Stimulated activated CD4-positive, alpha-beta T cell treated with anti-CD3 and anti-CD28 coated beads, Interleukin-12 subunit alpha, Interleukin-12 subunit beta, amount 100 ng/mL, for 48 hours (primary cell): ENCODE measurements around the gene AMBRA1.

Source experiments
- DNase-seq, 3 donors: peaks; one replicate each; pipeline ENCODE4 v3.0.0-alpha.2; 2020; ENCODE audit warnings: low read depth in 2 of 3, low spot score in 1 of 3

Gene AMBRA1

GRCh38 chr11:46356924-46357482 lies 236.8 kb downstream of the AMBRA1 start:
- no peak for DNase-seq

DNA sequence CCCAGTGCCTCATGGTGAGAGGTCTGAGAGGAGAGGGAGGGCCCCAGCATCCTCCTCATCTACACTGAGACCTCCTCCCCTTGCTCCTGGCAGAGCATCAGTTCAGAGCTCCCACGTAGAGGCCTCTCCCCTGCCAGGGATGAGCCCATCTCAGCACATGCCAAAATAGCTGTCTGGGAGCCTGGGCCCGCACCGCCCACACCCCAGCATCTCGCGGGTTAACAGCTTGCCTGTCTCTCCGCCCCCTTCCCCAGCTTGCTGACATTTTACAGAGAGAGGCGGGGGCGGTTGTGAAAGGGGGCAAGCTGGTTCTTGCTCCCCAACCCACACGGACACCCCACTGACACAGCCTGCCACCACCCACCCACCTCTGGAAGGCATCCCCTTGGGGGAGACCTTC lies 240.1 kb downstream of the AMBRA1 start:
- DNase-seq = no peak

GRCh38 chr11:46352063-46352841 lies 241.6 kb downstream of the AMBRA1 start:
- peak; percentile 64 to 75 (median 65) for DNase-seq

DNA sequence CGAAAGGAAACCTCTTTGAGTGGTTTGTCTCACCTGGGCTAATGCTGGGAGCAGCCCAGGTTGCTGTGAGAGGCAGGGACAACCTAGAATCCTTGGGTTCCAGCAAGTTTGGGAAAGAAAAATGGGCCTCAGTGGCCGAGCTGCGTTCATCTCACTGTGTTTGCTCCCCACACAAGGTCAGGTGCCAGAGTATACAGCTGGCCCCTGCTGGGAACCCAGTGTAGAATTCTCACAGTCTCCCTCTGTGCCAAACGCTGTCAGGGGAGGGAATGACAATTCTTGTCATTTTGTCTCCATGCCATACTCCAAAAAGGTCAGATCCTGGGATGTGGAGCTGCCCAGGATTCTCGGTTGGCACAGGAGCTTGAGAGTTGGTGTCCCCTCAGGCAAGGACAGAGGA lies 242.2 kb downstream of the AMBRA1 start:
- DNase-seq = no peak

GRCh38 chr11:46351148-46351547 lies 242.7 kb downstream of the AMBRA1 start:
- DNase-seq = no peak

GRCh38 chr11:46350695-46351094 lies 243.1 kb downstream of the AMBRA1 start:
- DNase-seq = no peak

DNA sequence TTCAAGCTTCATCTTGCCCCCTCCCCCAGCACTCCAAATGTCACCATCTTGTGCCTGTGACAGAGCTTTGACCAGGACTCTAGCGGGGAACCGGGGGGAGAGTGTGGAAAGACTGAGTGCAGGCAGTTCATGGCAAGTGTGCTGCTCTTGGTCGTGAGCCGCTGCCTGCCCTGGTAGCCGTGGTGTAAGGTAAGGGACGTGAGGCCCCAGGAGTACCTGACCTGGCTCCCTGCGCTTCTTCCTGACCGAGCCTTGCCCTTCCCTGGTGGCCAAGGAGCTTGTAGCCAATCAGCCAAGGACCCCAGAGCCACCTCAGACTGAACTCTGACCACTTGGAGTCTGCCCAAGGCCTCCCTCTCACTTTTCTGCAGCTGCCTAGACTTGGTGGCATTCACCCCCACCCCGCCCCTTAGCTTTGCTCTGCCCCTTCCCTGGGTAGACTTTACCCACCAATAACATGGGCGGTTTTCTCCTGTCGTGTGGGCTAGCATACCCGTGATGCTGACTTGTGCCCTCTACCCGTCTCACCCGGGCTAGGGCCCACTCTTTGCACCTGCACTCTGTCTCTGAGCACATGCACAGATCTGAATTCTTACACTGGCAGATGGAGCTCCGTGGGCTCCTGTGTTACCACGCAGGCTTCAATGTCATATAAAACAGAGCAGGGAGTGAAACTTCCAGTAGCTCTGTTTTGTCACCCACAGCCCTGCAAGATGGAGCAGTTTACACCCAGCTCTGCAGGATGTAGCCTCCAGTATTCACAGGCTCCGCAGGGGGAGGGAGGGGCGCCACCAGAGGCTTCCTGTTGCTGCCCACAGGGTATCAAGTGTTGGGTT lies 245.0 kb downstream of the AMBRA1 start:
- DNase-seq = no peak

- DNase-seq = no peak
Measured at GRCh38 chr11:46347637-46348311, 246.0 kb downstream of the AMBRA1 start.

- DNase-seq = peak; percentile 75 to 84 (median 79)
Measured at GRCh38 chr11:46346886-46347636, 246.8 kb downstream of the AMBRA1 start, which contains the start of gene DGKZ. Gene DGKZ, plus strand, starts transcription at chr11:46347463. Its CDS starts 197 bp downstream, at chr11:46347660.
